Mesodermal cell (in vitro differentiated cells): Measurements from ENCODE around the gene XRCC4.
"Not testable (repeated sequence)": the region's sequence is repeated elsewhere in the genome, so short reads cannot be mapped to it uniquely, and the experiment has no call there.

ENCODE experiments used
- H3K27ac ChIP-seq: 2 replicates; pipeline ENCODE4 v1.7.0; 2013; ENCODE audit warnings: mild to moderate bottlenecking, low read depth, low read length, moderate library complexity; ENCODE audit not compliant: severe bottlenecking
- H3K36me3 ChIP-seq: 2 replicates; pipeline ENCODE4 v1.7.1; 2013; ENCODE audit warnings: mild to moderate bottlenecking, low read length, moderate library complexity; ENCODE audit not compliant: control insufficient read depth, insufficient read depth
- H3K4me1 ChIP-seq: one replicate; pipeline ENCODE4 v1.7.1; 2013; ENCODE audit warnings: mild to moderate bottlenecking, low read length; ENCODE audit not compliant: insufficient read depth, control insufficient read depth, poor library complexity, severe bottlenecking
- H3K4me3 ChIP-seq: 2 replicates; pipeline ENCODE4 v1.7.0; 2013; ENCODE audit warnings: low read length, control low read depth, mild to moderate bottlenecking; ENCODE audit not compliant: insufficient read depth, poor library complexity, severe bottlenecking; ENCODE audit errors: extremely low read depth
- H3K9me3 ChIP-seq: 2 replicates; pipeline ENCODE4 v1.7.1; 2013; ENCODE audit warnings: mild to moderate bottlenecking, low read length, moderate library complexity; ENCODE audit not compliant: control insufficient read depth
- whole genome bisulfite sequencing, 2 experiments: methylation state at CpG; one replicate each; pipeline ENCODE4 v1.1.5; 2013; ENCODE audit warnings: missing lambda C conversion rate in 2 of 2; ENCODE audit not compliant: insufficient coverage in 2 of 2; 5-methylcytosine and 5-hydroxymethylcytosine counted together

XRCC4 gene

GRCh38 chr5:83256091-83256780, 178.9 kb downstream of the XRCC4 start:
- H3K9me3 ChIP-seq = no peaks in the 10 kb centered on the region
- H3K36me3 ChIP-seq = no peaks in the 10 kb centered on the region
- no peaks in the 10 kb centered on the region for H3K4me1 ChIP-seq
- no CpG with 5 or more reads among the region's 2 CpGs for WGBS, 2 experiments
- no peak overlapping the region for H3K27ac ChIP-seq
- no peak overlapping the region for H3K4me3 ChIP-seq

GRCh38 chr5:83257684-83258083, 180.3 kb downstream of the XRCC4 start:
- H3K4me1 ChIP-seq, H3K36me3 ChIP-seq: not testable (repeated sequence)
- WGBS, 2 experiments = 83% methylated on average over 1 of the region's 2 CpGs; no CpG with 5 or more reads in 1 of the 2 experiments

GRCh38 chr5:83265318-83265717, 188.0 kb downstream of the XRCC4 start:
- Histone ChIP-seq H3K36me3 (no peaks in the 10 kb centered on the region), H3K4me3 (no peak overlapping the region), H3K27ac (no peak overlapping the region), H3K9me3 (no peaks in the 10 kb centered on the region), H3K4me1 (no peaks in the 10 kb centered on the region)
- no CpG with 5 or more reads among the region's 2 CpGs for WGBS, 2 experiments

More at GRCh38 chr5:83257684-83258083, 180.3 kb downstream of the XRCC4 start:
- not testable (repeated sequence) for H3K27ac ChIP-seq, H3K9me3 ChIP-seq, H3K4me3 ChIP-seq

DNA sequence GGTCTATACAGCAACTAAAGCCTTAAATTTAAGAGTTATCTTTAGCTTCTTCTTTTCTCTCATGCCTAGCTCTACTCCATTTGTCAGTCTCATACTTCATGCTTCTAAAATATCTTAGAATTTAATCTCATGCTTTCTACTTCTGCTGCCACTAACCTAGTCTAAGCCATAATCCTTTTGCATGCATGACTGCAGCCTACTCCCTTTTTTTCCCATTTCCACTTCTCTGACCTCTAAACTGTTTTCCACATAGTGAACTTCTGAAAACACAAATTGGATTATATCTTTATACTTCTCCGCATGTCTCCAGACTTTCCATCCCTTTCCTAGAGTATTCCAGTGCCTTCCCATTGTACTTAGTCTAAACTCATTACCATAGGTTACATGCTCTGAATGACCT, 193.0 kb downstream of the XRCC4 start:
- H3K4me3 ChIP-seq = no peak overlapping the region
- no peaks in the 10 kb centered on the region for H3K36me3 ChIP-seq
- H3K4me1 ChIP-seq = no peaks in the 10 kb centered on the region
- no peak overlapping the region for H3K27ac ChIP-seq
- no peaks in the 10 kb centered on the region for H3K9me3 ChIP-seq
- WGBS, 2 experiments = 100% methylated on average over 1 of the region's 1 CpG; no CpG with 5 or more reads in 1 of the 2 experiments

- H3K4me3 ChIP-seq = no peak overlapping the region
- H3K27ac ChIP-seq = no peak overlapping the region
- WGBS, 2 experiments = 80 to 83% methylated on average over 1 to 3 of the region's 4 CpGs
- no peaks in the 10 kb centered on the region for H3K9me3 ChIP-seq
- no peaks in the 10 kb centered on the region for H3K4me1 ChIP-seq
- no peaks in the 10 kb centered on the region for H3K36me3 ChIP-seq
Measured at GRCh38 chr5:83277154-83277553, 199.8 kb downstream of the XRCC4 start.

DNA sequence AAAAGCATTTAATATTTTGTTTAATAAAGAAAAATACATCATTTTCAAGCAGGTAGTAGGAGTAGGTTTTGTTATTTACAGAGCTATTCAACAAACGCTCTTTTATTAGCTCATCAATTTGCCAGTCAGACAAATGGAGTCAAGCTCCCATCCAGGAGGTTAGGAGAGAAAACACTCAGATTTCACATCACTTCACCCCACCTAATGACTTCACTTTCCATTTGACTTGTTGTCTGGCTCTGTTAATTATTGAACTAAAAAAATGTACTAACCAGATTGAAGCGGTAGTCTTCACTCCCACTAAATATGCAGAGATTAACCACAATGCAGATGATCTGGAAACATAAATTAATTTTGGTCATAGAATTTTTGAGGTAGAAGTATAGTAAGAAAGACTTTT, 200.6 kb downstream of the XRCC4 start:
- no peak overlapping the region for H3K4me3 ChIP-seq
- no peaks in the 10 kb centered on the region for H3K36me3 ChIP-seq
- WGBS, 2 experiments = no CpG with 5 or more reads among the region's 2 CpGs
- no peaks in the 10 kb centered on the region for H3K4me1 ChIP-seq
- H3K27ac ChIP-seq = no peak overlapping the region
- no peaks in the 10 kb centered on the region for H3K9me3 ChIP-seq

DNA sequence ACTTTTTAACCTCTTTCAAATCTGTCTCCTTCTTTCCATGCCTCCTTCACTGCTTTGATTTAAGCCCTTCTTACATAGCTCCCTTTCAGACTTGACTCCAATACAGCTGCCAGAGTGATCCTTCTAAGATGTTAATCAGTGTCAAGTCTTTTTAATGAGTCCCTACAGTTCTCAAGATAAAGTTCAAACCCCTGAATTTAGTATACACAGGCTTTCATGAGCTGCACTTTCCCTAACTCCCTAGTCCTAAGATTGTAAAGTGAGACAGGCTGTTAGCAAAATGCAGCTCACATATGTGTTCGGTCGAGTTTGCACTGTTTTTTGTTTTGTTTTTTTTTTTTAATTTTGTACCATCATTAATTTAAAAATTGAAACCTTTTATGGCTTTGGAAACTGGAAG, 203.8 kb downstream of the XRCC4 start:
- Histone ChIP-seq H3K4me1 (no peaks in the 10 kb centered on the region), H3K9me3 (no peaks in the 10 kb centered on the region), H3K4me3 (no peak overlapping the region), H3K36me3 (no peaks in the 10 kb centered on the region), H3K27ac (no peak overlapping the region)
- no CpG with 5 or more reads among the region's 2 CpGs for WGBS, 2 experiments

DNA sequence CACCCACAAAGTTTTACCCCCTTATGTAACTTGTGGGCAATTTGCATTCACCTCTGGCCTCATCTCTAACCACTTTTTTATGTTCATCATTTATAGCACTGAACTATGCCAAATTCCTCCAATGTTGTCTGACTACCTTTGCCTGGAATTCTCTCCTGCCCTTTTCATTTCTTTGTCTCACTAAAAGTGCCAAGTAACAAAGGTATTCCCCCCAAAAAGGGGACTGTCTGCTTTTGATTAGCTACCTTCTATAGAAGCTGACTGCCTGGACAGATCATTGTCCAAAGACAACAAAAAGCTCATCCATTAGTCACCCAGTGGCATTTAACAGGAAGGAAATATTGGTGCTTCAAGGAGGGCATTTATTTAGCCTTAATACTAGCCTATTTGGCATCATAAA, 204.3 kb downstream of the XRCC4 start:
- Histone ChIP-seq H3K9me3 (no peaks in the 10 kb centered on the region), H3K36me3 (no peaks in the 10 kb centered on the region), H3K4me3 (no peak overlapping the region), H3K27ac (no peak overlapping the region), H3K4me1 (no peaks in the 10 kb centered on the region)

- whole genome bisulfite sequencing, 2 experiments = no CpG with 5 or more reads among the region's 3 CpGs
- Histone ChIP-seq H3K27ac (no peak overlapping the region), H3K36me3 (no peaks in the 10 kb centered on the region), H3K9me3 (no peaks in the 10 kb centered on the region), H3K4me3 (no peak overlapping the region), H3K4me1 (no peaks in the 10 kb centered on the region)
Measured at GRCh38 chr5:83283761-83284160, 206.4 kb downstream of the XRCC4 start.

DNA sequence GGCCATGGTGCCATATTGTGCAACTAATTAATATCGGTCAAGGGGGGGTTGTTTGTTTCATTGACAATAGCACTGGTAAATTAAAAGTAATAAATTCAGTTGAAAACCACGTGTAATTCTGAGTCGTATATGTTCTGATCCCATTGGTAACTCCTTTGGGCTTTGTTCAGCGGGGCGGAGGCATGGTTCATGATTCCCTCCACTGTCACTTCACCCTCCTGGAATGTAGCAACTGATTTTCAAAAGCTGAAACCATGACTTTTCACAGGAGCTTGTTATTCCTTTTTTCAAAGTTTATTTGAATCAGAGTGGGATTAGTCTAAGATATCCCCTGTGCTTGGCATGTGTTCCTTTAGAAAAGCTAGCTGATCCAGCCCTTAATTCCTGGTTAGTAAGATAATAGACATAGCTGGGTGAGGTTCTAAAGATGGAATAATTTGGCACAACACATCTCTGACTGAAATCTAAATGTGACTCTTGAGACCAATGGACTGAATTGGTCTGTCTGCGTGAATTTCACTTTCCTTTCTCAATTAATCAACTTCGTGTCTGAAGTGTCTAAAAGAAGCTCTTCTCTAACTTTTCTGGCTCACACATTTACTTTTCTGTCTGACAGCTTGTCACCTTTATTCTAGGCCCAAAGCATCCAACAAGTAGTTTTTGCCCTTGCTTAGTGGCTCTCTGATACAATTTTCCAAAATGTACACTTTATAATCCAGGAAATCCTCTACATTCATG, 208.5 kb downstream of the XRCC4 start:
- Histone ChIP-seq H3K4me1 (no peaks in the 10 kb centered on the region), H3K27ac (no peak overlapping the region), H3K9me3 (no peaks in the 10 kb centered on the region), H3K36me3 (no peaks in the 10 kb centered on the region), H3K4me3 (no peak overlapping the region)
- 78 to 86% methylated on average over 6 to 7 of the region's 7 CpGs for WGBS, 2 experiments

DNA sequence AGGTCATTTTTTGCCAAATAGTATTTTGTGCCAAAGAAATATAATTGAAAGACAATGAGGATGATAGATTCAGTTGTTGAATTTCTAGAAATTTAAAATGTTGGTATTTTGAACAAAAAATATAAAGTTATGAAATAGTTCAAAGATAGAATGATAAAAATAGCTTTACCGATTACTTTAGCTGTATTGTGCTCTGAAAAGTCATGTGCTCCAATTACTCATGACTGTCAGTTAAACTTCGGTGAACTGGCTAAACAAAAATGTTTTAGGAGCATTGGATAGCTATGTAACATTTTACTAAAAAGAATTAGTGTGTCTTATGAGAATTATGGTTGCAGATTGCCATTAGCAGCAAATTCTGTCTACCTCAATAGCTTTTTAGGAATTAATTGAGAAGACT, 216.9 kb downstream of the XRCC4 start:
- H3K36me3 ChIP-seq = no peaks in the 10 kb centered on the region
- no peaks in the 10 kb centered on the region for H3K9me3 ChIP-seq
- H3K27ac ChIP-seq = no peak overlapping the region
- H3K4me1 ChIP-seq = no peaks in the 10 kb centered on the region
- H3K4me3 ChIP-seq = no peak overlapping the region
- WGBS, 2 experiments = 83 to 100% methylated on average over 1 to 2 of the region's 2 CpGs
